ENCODE results near the gene TMPRSS6.

TMPRSS6 gene

GRCh38 chr22:37095113-37095512 is 14.4 kb downstream of the TMPRSS6 start:
- no peak for TF ChIP-seq POLR2AphosphoS5 (IDR thresholded peaks at IDR 0.05; ENCODE audit: low read depth, low read length)
- no peak for TF ChIP-seq SIN3A (IDR thresholded peaks at IDR 0.05; ENCODE audit: borderline replicate concordance, insufficient read depth, low read length)
- TF ChIP-seq TAF1 (IDR thresholded peaks at IDR 0.05; ENCODE audit: borderline replicate concordance, insufficient read depth, low read length): no peak
- no peak for TF ChIP-seq FOXP2 (optimal IDR thresholded peaks at IDR 0.05; ENCODE audit: borderline replicate concordance, extremely low read depth, extremely low read length, insufficient read depth)
- no peak for TF ChIP-seq REST (IDR thresholded peaks at IDR 0.05; ENCODE audit: insufficient read depth in 1 of 2, low read depth in 2 of 2, low read length in 2 of 2)

GRCh38 chr22:37094239-37094638 is 15.3 kb downstream of the TMPRSS6 start:
- no peak for TF ChIP-seq TAF1 (IDR thresholded peaks at IDR 0.05; ENCODE audit: borderline replicate concordance, insufficient read depth, low read length)
- no peak for TF ChIP-seq FOXP2 (optimal IDR thresholded peaks at IDR 0.05; ENCODE audit: borderline replicate concordance, extremely low read depth, extremely low read length, insufficient read depth)
- TF ChIP-seq SIN3A (IDR thresholded peaks at IDR 0.05; ENCODE audit: borderline replicate concordance, insufficient read depth, low read length): no peak
- no peak for TF ChIP-seq POLR2AphosphoS5 (IDR thresholded peaks at IDR 0.05; ENCODE audit: low read depth, low read length)
- no peak for TF ChIP-seq REST (IDR thresholded peaks at IDR 0.05; ENCODE audit: insufficient read depth in 1 of 2, low read depth in 2 of 2, low read length in 2 of 2)

- TF ChIP-seq SIN3A (IDR thresholded peaks at IDR 0.05; ENCODE audit: borderline replicate concordance, insufficient read depth, low read length): no peak
- TF ChIP-seq REST (IDR thresholded peaks at IDR 0.05; ENCODE audit: insufficient read depth in 1 of 2, low read depth in 2 of 2, low read length in 2 of 2): no peak
- TF ChIP-seq TAF1 (IDR thresholded peaks at IDR 0.05; ENCODE audit: borderline replicate concordance, insufficient read depth, low read length): no peak
- no peak for TF ChIP-seq POLR2AphosphoS5 (IDR thresholded peaks at IDR 0.05; ENCODE audit: low read depth, low read length)
- TF ChIP-seq FOXP2 (optimal IDR thresholded peaks at IDR 0.05; ENCODE audit: borderline replicate concordance, extremely low read depth, extremely low read length, insufficient read depth): no peak
Measured at GRCh38 chr22:37092997-37093396, 16.5 kb downstream of the TMPRSS6 start.

GRCh38 chr22:37091994-37092393 is 17.5 kb downstream of the TMPRSS6 start:
- TF ChIP-seq FOXP2 (optimal IDR thresholded peaks at IDR 0.05; ENCODE audit: borderline replicate concordance, extremely low read depth, extremely low read length, insufficient read depth) (no peak), POLR2AphosphoS5 (IDR thresholded peaks at IDR 0.05; ENCODE audit: low read depth, low read length) (no peak)

GRCh38 chr22:37090920-37091695 is 18.4 kb downstream of the TMPRSS6 start:
- TF ChIP-seq POLR2AphosphoS5 (IDR thresholded peaks at IDR 0.05; ENCODE audit: low read depth, low read length): no peak
- no peak for TF ChIP-seq SIN3A (IDR thresholded peaks at IDR 0.05; ENCODE audit: borderline replicate concordance, insufficient read depth, low read length)
- no peak for TF ChIP-seq FOXP2 (optimal IDR thresholded peaks at IDR 0.05; ENCODE audit: borderline replicate concordance, extremely low read depth, extremely low read length, insufficient read depth)
- TF ChIP-seq TAF1 (IDR thresholded peaks at IDR 0.05; ENCODE audit: borderline replicate concordance, insufficient read depth, low read length): no peak
- TF ChIP-seq REST (IDR thresholded peaks at IDR 0.05; ENCODE audit: insufficient read depth in 1 of 2, low read depth in 2 of 2, low read length in 2 of 2): no peak
